ENCODE data around the gene BICD2. TPM values are rescaled to one million over a fixed set of nuclear protein-coding genes. Genes with fewer than 3 reads are reported as not detected.

The BICD2 gene
- total and polyA plus RNA-seq, 2 of the 13 experiments (the other 11 are each of a cell fraction or from before 2014, with no cell fraction given), result 5.1 to 17.4 TPM

DNA sequence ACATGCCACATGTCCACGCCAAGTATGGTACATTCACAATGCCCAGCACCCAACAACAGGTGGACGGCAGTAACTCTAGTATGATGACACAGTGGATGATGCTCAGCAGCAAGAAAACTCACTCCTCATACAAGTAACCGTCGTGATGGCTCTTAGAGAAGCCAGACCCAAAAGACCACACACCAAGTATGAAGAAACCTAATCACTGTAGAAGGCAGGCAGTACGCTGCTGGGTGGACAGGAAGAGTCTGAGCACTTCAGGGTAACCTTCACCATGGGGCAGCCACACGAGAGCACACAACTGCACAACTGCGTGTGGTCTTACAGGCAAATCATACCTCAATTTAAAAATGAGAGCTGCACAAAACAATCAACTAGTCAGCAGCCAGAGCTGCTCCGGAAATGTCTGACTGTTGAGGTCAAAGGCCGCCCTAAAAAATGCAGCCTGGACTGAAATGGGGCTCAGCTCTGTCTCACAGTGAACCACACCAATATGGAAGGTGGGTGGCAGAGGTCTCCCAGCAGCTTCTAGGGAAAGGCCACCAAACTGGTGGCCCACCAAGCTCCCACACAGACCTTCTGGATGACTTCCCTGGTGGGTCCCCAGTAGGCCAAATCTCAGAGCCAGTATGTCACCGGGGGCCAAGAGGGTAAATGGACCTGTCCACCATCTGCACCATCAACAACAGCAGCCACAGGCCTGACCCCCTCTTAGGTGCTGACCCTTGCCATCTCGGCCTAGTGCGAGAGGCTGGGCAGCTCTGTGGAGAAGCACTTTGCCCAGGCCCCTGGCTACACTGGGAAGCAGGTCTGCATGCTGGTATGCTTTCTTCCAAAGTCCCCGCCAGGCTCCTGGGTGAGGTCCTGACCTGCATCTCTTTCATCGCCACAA is 17.8 kb downstream of the BICD2 start (continued):
- TF ChIP-seq, protein P1, sequence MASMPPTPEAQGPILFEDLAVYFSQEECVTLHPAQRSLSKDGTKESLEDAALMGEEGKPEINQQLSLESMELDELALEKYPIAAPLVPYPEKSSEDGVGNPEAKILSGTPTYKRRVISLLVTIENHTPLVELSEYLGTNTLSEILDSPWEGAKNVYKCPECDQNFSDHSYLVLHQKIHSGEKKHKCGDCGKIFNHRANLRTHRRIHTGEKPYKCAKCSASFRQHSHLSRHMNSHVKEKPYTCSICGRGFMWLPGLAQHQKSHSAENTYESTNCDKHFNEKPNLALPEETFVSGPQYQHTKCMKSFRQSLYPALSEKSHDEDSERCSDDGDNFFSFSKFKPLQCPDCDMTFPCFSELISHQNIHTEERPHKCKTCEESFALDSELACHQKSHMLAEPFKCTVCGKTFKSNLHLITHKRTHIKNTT (CRISPR knock-in tag; IDR thresholded peaks at IDR 0.05), result no peak
- no peak for TF ChIP-seq SRSF1 (optimal IDR thresholded peaks at IDR 0.05; ENCODE audit: low read depth, low read length)
- TF ChIP-seq ZSCAN12 (CRISPR knock-in tag; IDR thresholded peaks at IDR 0.05), result no peak
- TF ChIP-seq PHF8 (CRISPR knock-in tag; IDR thresholded peaks at IDR 0.05), result no peak
- no peak for TF ChIP-seq TEAD2 (CRISPR knock-in tag; IDR thresholded peaks at IDR 0.05)
- no peak for TF ChIP-seq AGO2 (optimal IDR thresholded peaks at IDR 0.05; ENCODE audit: low read depth, low read length)
- TF ChIP-seq, protein P2, sequence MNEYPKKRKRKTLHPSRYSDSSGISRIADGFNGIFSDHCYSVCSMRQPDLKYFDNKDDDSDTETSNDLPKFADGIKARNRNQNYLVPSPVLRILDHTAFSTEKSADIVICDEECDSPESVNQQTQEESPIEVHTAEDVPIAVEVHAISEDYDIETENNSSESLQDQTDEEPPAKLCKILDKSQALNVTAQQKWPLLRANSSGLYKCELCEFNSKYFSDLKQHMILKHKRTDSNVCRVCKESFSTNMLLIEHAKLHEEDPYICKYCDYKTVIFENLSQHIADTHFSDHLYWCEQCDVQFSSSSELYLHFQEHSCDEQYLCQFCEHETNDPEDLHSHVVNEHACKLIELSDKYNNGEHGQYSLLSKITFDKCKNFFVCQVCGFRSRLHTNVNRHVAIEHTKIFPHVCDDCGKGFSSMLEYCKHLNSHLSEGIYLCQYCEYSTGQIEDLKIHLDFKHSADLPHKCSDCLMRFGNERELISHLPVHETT (CRISPR knock-in tag; conservative IDR thresholded peaks at IDR 0.05), result no peak
- TF ChIP-seq NFKB2 (CRISPR knock-in tag; IDR thresholded peaks at IDR 0.05; ENCODE audit: borderline replicate concordance), result no peak
- no peak for TF ChIP-seq ZNF225 (CRISPR knock-in tag; IDR thresholded peaks at IDR 0.05)
- TF ChIP-seq, protein P3, sequence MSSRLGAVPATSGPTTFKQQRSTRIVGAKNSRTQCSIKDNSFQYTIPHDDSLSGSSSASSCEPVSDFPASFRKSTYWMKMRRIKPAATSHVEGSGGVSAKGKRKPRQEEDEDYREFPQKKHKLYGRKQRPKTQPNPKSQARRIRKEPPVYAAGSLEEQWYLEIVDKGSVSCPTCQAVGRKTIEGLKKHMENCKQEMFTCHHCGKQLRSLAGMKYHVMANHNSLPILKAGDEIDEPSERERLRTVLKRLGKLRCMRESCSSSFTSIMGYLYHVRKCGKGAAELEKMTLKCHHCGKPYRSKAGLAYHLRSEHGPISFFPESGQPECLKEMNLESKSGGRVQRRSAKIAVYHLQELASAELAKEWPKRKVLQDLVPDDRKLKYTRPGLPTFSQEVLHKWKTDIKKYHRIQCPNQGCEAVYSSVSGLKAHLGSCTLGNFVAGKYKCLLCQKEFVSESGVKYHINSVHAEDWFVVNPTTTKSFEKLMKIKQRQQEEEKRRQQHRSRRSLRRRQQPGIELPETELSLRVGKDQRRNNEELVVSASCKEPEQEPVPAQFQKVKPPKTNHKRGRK (CRISPR knock-in tag; IDR thresholded peaks at IDR 0.05), result no peak
- TF ChIP-seq, protein P4, sequence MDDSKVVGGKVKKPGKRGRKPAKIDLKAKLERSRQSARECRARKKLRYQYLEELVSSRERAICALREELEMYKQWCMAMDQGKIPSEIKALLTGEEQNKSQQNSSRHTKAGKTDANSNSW (CRISPR knock-in tag; IDR thresholded peaks at IDR 0.05; ENCODE audit: borderline replicate concordance), result no peak
- TF ChIP-seq, protein P5, sequence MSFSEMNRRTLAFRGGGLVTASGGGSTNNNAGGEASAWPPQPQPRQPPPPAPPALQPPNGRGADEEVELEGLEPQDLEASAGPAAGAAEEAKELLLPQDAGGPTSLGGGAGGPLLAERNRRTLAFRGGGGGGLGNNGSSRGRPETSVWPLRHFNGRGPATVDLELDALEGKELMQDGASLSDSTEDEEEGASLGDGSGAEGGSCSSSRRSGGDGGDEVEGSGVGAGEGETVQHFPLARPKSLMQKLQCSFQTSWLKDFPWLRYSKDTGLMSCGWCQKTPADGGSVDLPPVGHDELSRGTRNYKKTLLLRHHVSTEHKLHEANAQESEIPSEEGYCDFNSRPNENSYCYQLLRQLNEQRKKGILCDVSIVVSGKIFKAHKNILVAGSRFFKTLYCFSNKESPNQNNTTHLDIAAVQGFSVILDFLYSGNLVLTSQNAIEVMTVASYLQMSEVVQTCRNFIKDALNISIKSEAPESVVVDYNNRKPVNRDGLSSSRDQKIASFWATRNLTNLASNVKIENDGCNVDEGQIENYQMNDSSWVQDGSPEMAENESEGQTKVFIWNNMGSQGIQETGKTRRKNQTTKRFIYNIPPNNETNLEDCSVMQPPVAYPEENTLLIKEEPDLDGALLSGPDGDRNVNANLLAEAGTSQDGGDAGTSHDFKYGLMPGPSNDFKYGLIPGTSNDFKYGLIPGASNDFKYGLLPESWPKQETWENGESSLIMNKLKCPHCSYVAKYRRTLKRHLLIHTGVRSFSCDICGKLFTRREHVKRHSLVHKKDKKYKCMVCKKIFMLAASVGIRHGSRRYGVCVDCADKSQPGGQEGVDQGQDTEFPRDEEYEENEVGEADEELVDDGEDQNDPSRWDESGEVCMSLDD (CRISPR knock-in tag; IDR thresholded peaks at IDR 0.05; ENCODE audit: borderline replicate concordance), result no peak
- no peak for TF ChIP-seq ZNF598 (CRISPR knock-in tag; IDR thresholded peaks at IDR 0.05; ENCODE audit: borderline replicate concordance)
- TF ChIP-seq FIP1L1 (IDR thresholded peaks at IDR 0.05; ENCODE audit: borderline replicate concordance, insufficient read depth, low read depth, low read length), result no peak
- TF ChIP-seq, protein P6, sequence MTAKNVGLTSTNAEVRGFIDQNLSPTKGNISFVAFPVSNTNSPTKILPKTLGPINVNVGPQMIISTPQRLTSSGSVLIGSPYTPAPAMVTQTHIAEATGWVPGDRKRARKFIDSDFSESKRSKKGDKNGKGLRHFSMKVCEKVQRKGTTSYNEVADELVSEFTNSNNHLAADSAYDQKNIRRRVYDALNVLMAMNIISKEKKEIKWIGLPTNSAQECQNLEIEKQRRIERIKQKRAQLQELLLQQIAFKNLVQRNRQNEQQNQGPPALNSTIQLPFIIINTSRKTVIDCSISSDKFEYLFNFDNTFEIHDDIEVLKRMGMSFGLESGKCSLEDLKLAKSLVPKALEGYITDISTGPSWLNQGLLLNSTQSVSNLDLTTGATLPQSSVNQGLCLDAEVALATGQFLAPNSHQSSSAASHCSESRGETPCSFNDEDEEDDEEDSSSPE (CRISPR knock-in tag; IDR thresholded peaks at IDR 0.05), result 0 out of 2 replicates have a peak, but pooled peaks have one; percentile 8
- no peak for TF ChIP-seq SNRNP70 (IDR thresholded peaks at IDR 0.05; ENCODE audit: low read depth, low read length)
- TF ChIP-seq, protein P7, sequence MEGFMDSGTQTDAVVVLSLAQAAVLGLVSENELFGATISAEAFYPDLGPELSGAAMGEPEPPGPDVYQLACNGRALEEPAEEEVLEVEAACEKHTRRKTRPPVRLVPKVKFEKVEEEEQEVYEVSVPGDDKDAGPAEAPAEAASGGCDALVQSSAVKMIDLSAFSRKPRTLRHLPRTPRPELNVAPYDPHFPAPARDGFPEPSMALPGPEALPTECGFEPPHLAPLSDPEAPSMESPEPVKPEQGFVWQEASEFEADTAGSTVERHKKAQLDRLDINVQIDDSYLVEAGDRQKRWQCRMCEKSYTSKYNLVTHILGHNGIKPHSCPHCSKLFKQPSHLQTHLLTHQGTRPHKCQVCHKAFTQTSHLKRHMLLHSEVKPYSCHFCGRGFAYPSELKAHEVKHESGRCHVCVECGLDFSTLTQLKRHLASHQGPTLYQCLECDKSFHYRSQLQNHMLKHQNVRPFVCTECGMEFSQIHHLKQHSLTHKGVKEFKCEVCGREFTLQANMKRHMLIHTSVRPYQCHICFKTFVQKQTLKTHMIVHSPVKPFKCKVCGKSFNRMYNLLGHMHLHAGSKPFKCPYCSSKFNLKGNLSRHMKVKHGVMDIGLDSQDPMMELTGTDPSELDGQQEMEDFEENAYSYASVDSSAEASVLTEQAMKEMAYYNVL (CRISPR knock-in tag; IDR thresholded peaks at IDR 0.05; ENCODE audit: borderline replicate concordance), result no peak

Measured in HepG2 (cell line).